SK-N-SH (cell line): ENCODE measurements around the gene CELSR1. TPM values are rescaled to one million over a fixed set of nuclear protein-coding genes. Genes with fewer than 3 reads are reported as not detected.

Experiments used
- CTCF ChIA-PET: fragments of 300-600, 350-600 bp; formaldehyde crosslinking; extraction: SDS; loops from one replicate; lab custom pipeline; 2021; lab: Yijun Ruan, JAX
- POLR2A ChIA-PET: fragments of 350-600 bp; sonication (Branson Sonifier 250); formaldehyde crosslinking; extraction: SDS; loops from one replicate; lab custom pipeline; 2020; ENCODE audit warnings: antibody characterized with exemption, inconsistent platforms; lab: Yijun Ruan, JAX
- DNase-seq: peaks from one replicate; pipeline ENCODE4 v3.0.0; 2012
- H2AFZ ChIP-seq: fragments of 200-600 bp; sonication (generic); 2 replicates; pipeline ENCODE4 v1.8.1; 2016; ENCODE audit warnings: antibody characterized with exemption, mild to moderate bottlenecking, low read depth
- H3F3A ChIP-seq: fragments of 200-600 bp; sonication (generic); replicated peaks from 2 replicates; pipeline ENCODE3; 2016; ENCODE audit warnings: antibody characterized with exemption, mild to moderate bottlenecking; ENCODE audit not compliant: insufficient read depth
- H3K27ac ChIP-seq, 2 experiments: fragments of 200-500 bp in 1 of 2; fragments of 200-600 bp in 1 of 2; sonication (Bioruptor generic) in 1 of 2; sonication (generic), shearing (Covaris generic) in 1 of 2; 2 replicates each; pipeline versions ENCODE4 v1.5.1 to v1.6.1; 2014 to 2016; ENCODE audit warnings: low read depth in 2 of 2, inconsistent platforms in 1 of 2, low read length in 1 of 2, mild to moderate bottlenecking in 1 of 2, mixed read lengths in 1 of 2
- H3K27me3 ChIP-seq: fragments of 200-600 bp; sonication (generic), shearing (Covaris generic); 2 replicates; pipeline ENCODE4 v1.6.1; 2016; ENCODE audit warnings: mixed run types; ENCODE audit not compliant: insufficient read depth
- H3K36me3 ChIP-seq, 2 experiments: fragments of 200-500 bp in 1 of 2; fragments of 200-600 bp in 1 of 2; sonication (Bioruptor generic) in 1 of 2; sonication (generic) in 1 of 2; replicated peaks in 1 of 2; 2 replicates each; pipeline versions ENCODE3 to v1.5.1; 2014 to 2016; ENCODE audit warnings: low read length in 1 of 2, mild to moderate bottlenecking in 1 of 2; ENCODE audit not compliant: insufficient read depth in 2 of 2, control insufficient read depth in 1 of 2
- H3K4me1 ChIP-seq, 2 experiments: fragments of 200-500 bp in 1 of 2; fragments of 200-600 bp in 1 of 2; sonication (Bioruptor generic) in 1 of 2; sonication (generic), shearing (Covaris generic) in 1 of 2; 2 replicates each; pipeline versions ENCODE4 v1.5.1 to v1.6.1; 2014 to 2016; ENCODE audit warnings: low read depth in 1 of 2, low read length in 1 of 2, mixed run types in 1 of 2; ENCODE audit not compliant: insufficient read depth in 2 of 2, control insufficient read depth in 1 of 2
- H3K4me2 ChIP-seq: fragments of 200-600 bp; sonication (generic), shearing (Covaris generic); 2 replicates; pipeline ENCODE4 v1.6.1; 2017; ENCODE audit warnings: mixed run types
- H3K4me3 ChIP-seq, 2 experiments: fragments of 200-500 bp in 1 of 2; fragments of 200-600 bp in 1 of 2; sonication (Bioruptor generic) in 1 of 2; sonication (generic), shearing (Covaris generic) in 1 of 2; 2 replicates each; pipeline versions ENCODE4 v1.5.1 to v1.8.1; 2014 to 2016; ENCODE audit warnings: low read depth in 2 of 2, inconsistent platforms in 1 of 2, low read length in 1 of 2, mild to moderate bottlenecking in 1 of 2, mixed read lengths in 1 of 2, moderate library complexity in 1 of 2
- H3K79me2 ChIP-seq: fragments of 200-600 bp; sonication (generic); 2 replicates; pipeline ENCODE4 v1.8.1; 2017; ENCODE audit warnings: mild to moderate bottlenecking; ENCODE audit not compliant: insufficient read depth
- H3K9ac ChIP-seq: fragments of 200-600 bp; sonication (generic); 2 replicates; pipeline ENCODE4 v1.6.1; 2017; ENCODE audit warnings: mixed run types
- H3K9me2 ChIP-seq: fragments of 200-600 bp; sonication (generic); 2 replicates; pipeline ENCODE4 v1.6.1; 2017; ENCODE audit warnings: mixed run types
- H3K9me3 ChIP-seq: fragments of 200-600 bp; sonication (generic); 2 replicates; pipeline ENCODE4 v1.6.1; 2017; ENCODE audit warnings: mixed run types, mild to moderate bottlenecking, moderate library complexity
- H4K20me1 ChIP-seq: fragments of 200-600 bp; sonication (generic); 2 replicates; pipeline ENCODE4 v1.6.1; 2017; ENCODE audit warnings: mild to moderate bottlenecking, mixed run types; ENCODE audit not compliant: insufficient read depth
- CHD2 ChIP-seq: fragments of 150-350 bp; IDR thresholded peaks from 2 replicates; pipeline ENCODE4 v1.6.1; 2018; ENCODE audit warnings: low read length; ENCODE audit not compliant: partially characterized antibody
- JUND ChIP-seq: IDR thresholded peaks from 2 replicates; pipeline ENCODE4 v1.4.0; 2012
- MXI1 ChIP-seq: IDR thresholded peaks from 2 replicates; pipeline ENCODE4 v1.6.1; 2012; ENCODE audit warnings: mild to moderate bottlenecking, low read depth, low read length, improper control_type of control experiment
- NRF1 ChIP-seq: IDR thresholded peaks from 2 replicates; pipeline ENCODE4 v1.6.1; 2012; ENCODE audit warnings: low read depth, mild to moderate bottlenecking, low read length
- POLR2AphosphoS5 ChIP-seq: IDR thresholded peaks from 2 replicates; pipeline ENCODE4 v1.6.1; 2012; ENCODE audit warnings: low read depth, low read length
- RAD21 ChIP-seq: IDR thresholded peaks from 2 replicates; pipeline ENCODE4 v1.6.1; 2012; ENCODE audit warnings: mild to moderate bottlenecking, low read length
- RFX5 ChIP-seq: IDR thresholded peaks from 2 replicates; pipeline ENCODE4 v1.6.1; 2012; ENCODE audit warnings: mild to moderate bottlenecking, improper control_type of control experiment, low read length
- SMC3 ChIP-seq: IDR thresholded peaks from 2 replicates; pipeline ENCODE4 v1.6.1; 2012; ENCODE audit warnings: low read depth, low read length, improper control_type of control experiment
- TAF1 ChIP-seq: IDR thresholded peaks from 2 replicates; pipeline ENCODE4 v1.6.1; 2012; ENCODE audit warnings: low read depth, mild to moderate bottlenecking, low read length, moderate library complexity, borderline replicate concordance
- WGBS: methylation state at CpG from one replicate; pipeline ENCODE4 v1.1.6; 2017; ENCODE audit warnings: low lambda C conversion rate; 5-methylcytosine and 5-hydroxymethylcytosine counted together
- polyA plus RNA-seq, 3 experiments: library from polyadenylated mRNA; depleted of rRNA; stranded (reverse); fragments of >200 nt; gene quantifications; 2 replicates each; pipeline ENCODE4 v1.2.3, GENCODE V29; 2012
- TF ChIP-seq, protein P1 (sequence below): IDR thresholded peaks from 2 replicates; pipeline ENCODE4 v1.4.0; 2012; ENCODE audit warnings: low read depth
- TF ChIP-seq, protein P2 (sequence below): IDR thresholded peaks from 2 replicates; pipeline ENCODE4 v1.4.0; 2012; ENCODE audit warnings: low read depth, borderline replicate concordance

Gene CELSR1
- polyA plus RNA-seq, 1 of the 3 experiments (the other 2 are of a cell fraction), result 5.0 TPM

DNA sequence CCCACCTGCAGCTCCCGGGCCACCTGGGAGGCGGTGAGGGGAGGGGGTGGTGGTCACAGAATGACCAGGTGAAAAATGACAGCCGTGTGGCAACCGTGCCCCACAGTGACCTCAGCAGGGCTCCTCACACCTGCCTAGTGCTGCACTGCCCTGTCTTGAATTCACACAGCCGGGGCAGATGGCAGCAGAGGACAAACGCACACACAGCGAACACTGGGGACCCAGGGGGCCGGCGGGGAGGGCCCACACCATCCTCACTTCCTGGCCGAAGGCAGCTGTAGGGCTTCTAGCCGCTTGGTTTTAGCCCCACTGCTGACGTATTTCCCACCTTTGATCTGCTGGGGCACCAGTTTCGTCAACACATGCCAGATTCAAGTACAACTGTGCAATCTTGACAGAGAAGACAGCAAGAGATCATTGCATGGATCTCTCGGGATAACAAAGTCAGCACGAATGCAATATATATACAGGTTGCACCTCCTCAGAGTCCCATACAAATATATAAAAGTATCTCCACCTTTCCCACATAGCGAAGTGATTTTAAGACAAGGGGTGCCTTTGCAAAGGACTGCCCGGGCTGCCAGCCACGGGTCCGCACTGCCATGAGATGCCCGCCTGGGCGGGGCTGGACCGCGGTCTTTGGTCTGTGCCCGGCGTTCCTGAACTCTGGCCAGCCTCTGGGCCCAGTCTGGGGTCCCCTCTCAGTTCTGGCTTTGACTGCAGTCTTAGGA lies 175.1 kb downstream of the CELSR1 start (continued):
- TF ChIP-seq SMC3, result no peak
- no peak for TF ChIP-seq CHD2
- TF ChIP-seq JUND, result no peak
- TF ChIP-seq, protein P1, sequence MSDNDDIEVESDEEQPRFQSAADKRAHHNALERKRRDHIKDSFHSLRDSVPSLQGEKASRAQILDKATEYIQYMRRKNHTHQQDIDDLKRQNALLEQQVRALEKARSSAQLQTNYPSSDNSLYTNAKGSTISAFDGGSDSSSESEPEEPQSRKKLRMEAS, result no peak
- TF ChIP-seq NRF1, result no peak
- no peak for TF ChIP-seq TAF1
- TF ChIP-seq, protein P2, sequence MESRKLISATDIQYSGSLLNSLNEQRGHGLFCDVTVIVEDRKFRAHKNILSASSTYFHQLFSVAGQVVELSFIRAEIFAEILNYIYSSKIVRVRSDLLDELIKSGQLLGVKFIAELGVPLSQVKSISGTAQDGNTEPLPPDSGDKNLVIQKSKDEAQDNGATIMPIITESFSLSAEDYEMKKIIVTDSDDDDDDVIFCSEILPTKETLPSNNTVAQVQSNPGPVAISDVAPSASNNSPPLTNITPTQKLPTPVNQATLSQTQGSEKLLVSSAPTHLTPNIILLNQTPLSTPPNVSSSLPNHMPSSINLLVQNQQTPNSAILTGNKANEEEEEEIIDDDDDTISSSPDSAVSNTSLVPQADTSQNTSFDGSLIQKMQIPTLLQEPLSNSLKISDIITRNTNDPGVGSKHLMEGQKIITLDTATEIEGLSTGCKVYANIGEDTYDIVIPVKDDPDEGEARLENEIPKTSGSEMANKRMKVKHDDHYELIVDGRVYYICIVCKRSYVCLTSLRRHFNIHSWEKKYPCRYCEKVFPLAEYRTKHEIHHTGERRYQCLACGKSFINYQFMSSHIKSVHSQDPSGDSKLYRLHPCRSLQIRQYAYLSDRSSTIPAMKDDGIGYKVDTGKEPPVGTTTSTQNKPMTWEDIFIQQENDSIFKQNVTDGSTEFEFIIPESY, result no peak
- TF ChIP-seq RAD21, result no peak

DNA sequence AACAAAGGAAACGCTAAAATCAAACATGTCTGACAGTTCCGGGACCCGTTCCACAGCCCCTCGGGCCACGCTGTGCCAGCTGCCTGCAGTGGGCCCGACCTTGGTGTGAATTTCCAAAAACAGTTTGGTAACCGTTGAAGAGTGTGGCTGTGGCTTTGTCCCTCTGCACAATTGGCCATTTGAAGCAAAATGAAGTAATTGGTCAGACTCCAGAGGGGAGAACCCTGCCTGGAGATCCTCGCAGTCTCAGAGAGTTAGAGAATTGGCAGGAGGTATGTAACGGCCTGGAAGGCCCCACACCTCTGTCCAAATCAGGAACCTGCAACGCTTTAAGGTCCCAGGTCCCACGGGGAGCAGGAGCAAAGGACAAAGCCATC lies 175.6 kb downstream of the CELSR1 start:
- Histone ChIP-seq H3F3A (peaks cover 5% of the 10 kb centered on the region), H3K4me2 (no peak overlapping the region)
- CTCF ChIA-PET, result no interaction called here

More for the DNA sequence above, 175.6 kb downstream of the CELSR1 start:
- Histone ChIP-seq H3K4me1 (no peaks in the 10 kb centered on the region), H3K9me3 (no peaks in the 10 kb centered on the region), H3K4me3 (no peak overlapping the region), H3K36me3 (peaks cover 0 to 5% of the 10 kb centered on the region in 2 experiments), H4K20me1 (no peaks in the 10 kb centered on the region), H3K79me2 (no peaks in the 10 kb centered on the region), H3K27ac (no peak overlapping the region), H3K27me3 (no peaks in the 10 kb centered on the region), H3K9me2 (no peaks in the 10 kb centered on the region), H3K9ac (no peak overlapping the region), H2AFZ (no peak overlapping the region)
- no peak for DNase-seq
- TF ChIP-seq RFX5, result no peak
- TF ChIP-seq, protein P2, result no peak
- no peak for TF ChIP-seq POLR2AphosphoS5
- TF ChIP-seq MXI1, result no peak
- TF ChIP-seq JUND, result no peak
- WGBS, result 64% methylated on average over 11 of the region's 11 CpGs
- POLR2A ChIA-PET, result no interaction called here
